NCI-H2196 treated with DMSO at 0.1 percent for 48 hours (cell line): ENCODE results near the gene ATOX1.
"Not testable (repeated sequence)": the region's sequence is repeated elsewhere in the genome, so short reads cannot be mapped to it uniquely, and the experiment has no call there.

Experiments used
- DNase-seq: peaks from one replicate; lab custom pipeline; 2025; ENCODE audit not compliant: unreplicated experiment; lab: John Stamatoyannopoulos, UW

ATOX1 gene

DNA sequence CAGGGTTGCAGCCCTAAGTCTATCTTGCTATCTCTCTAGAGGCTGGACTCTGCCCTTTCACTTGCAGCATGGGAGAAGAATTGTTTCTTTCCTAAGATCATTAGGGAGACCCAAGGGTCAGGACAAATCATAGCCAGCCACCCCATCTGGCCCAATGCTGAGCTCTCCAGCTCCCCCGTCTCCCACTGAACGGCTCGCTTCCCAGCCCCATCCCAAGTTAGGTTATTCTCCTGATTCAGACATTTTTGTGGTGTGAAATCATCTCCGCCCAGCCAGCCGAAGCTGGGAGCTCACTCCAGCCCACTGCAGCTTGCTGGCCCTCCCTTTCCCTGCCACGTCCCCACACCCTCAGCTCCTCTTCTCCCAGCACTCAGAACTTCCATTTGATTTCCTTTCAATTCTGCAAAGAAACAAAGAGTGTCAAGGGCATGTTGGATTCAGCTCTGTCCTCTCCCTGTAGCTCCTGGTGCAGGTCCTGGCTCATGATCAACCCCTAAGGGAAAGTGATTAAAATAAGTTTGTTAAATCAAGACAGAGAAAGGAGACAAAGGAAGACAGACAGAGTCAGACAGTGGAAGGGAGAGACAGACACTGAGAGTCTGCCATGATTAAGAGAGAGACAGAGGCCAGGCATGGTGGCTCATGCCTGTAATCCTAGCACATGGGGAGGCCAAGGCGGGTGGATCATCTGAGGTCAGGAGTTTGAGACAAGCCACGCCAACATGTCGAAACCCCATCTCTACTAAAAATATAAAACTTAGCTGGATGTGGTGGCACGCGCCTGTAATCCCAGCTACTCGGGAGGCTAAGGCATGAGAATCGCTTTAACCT lies 59.1 kb downstream of the ATOX1 start:
- DNase-seq, result no peak

DNA sequence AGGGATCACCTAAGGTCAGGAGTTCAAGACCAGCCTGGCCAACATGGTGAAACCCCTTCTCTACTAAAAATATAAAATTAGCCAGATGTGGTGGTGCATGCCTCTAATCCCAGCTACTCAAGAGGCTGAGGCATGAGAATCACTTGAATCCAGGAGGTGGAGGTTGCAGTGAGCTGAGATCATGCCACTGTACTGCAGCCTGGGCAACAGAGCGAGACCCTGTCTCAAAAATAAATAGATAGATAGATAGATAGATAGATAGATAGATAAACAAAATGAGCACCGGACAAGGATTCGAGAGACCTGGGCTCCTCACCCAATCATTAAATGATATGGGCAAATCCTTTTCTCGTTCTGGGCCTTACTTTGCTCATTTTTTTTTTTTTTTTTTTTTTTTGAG lies 60.4 kb downstream of the ATOX1 start:
- DNase-seq, result not testable (repeated sequence)

- DNase-seq, result no peak
Observed at GRCh38 chr5:151697452-151697851, 61.0 kb downstream of the ATOX1 start.

GRCh38 chr5:151696470-151697061 lies 61.9 kb downstream of the ATOX1 start:
- no peak for DNase-seq

DNA sequence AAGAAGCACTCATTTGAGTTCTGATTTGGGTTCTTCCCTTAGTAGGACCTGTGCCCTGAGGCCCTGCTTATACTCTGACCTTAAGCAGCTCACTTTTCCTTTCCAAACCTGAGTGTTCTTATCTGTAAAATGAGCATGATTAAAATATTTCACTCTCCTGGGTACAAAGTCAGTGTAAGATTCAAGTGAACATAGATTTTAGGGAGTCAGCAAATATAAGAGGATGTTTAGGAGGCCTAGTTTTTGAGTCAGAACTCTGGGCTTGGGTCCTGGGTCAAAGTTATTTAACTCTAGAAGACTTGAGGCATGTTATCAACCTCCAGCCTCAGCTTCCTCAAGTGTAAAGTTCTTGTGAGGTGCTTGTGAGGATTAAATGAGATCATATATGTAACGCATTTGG lies 63.0 kb downstream of the ATOX1 start:
- no peak for DNase-seq

- peak; percentile 20 for DNase-seq
Observed at GRCh38 chr5:151694035-151694485, 64.4 kb downstream of the ATOX1 start.
